GM23248 (cell line): ENCODE results near the gene FAT1.

Experiments
- EZH2 ChIP-seq: fragments of 200-600 bp; sonication (generic); IDR thresholded peaks from 2 replicates; pipeline ENCODE4 v1.6.1; 2018; ENCODE audit warnings: antibody characterized with exemption, mild to moderate bottlenecking; ENCODE audit not compliant: insufficient read depth, poor library complexity, severe bottlenecking
- EZH2phosphoT487 ChIP-seq: fragments of 200-600 bp; sonication (generic); IDR thresholded peaks from 2 replicates; pipeline ENCODE4 v1.6.1; 2018; ENCODE audit warnings: antibody characterized with exemption, moderate library complexity, mild to moderate bottlenecking, low read depth; ENCODE audit not compliant: insufficient read depth

GRCh38 chr4:186602978-186603377 is 120.7 kb downstream of the FAT1 start:
- TF ChIP-seq EZH2 = no peak
- no peak for TF ChIP-seq EZH2phosphoT487
